SH-SY5Y (cell line): ENCODE results near the gene C8A.

Experiments
- GATA2 ChIP-seq: IDR thresholded peaks from 2 replicates; pipeline ENCODE4 v1.6.1; 2011; ENCODE audit warnings: mild to moderate bottlenecking, low read depth, low read length
- GATA3 ChIP-seq: IDR thresholded peaks from 2 replicates; pipeline ENCODE4 v1.6.1; 2011; ENCODE audit warnings: low read depth, mild to moderate bottlenecking, low read length, moderate library complexity

GRCh38 chr1:56821462-56821797, 33.2 kb upstream of the C8A start:
- TF ChIP-seq GATA2 (no peak), GATA3 (no peak)
